Measurements from ENCODE around the gene COX11. TPM values are rescaled to one million over a fixed set of nuclear protein-coding genes. Genes with fewer than 3 reads are reported as not detected.

COX11 gene
- total RNA-seq, 6 experiments from 2014 or later, result 34.1 to 45.9 (median 43.2) TPM

DNA sequence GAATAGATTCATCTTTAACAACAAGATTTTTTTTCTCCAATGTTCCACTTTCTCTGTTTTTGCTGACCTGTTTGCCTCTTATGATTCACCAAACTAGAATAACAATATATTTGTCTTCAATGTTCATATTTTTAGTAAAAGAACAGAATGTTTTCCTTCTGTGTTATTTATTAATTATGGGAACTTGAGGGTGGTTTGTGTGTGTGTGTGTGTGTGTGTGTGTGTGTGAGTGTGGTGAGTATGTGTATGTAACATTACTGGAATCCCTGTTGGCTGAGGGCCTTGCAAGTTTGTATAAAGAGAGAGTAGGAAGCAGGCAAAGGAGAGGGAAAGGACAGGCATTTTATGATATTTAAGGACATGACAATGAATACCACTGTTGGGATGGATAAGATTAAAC, 13.9 kb upstream of the COX11 start:
- 0 out of 2 replicates have a peak, but pooled peaks cover 14% of the 10 kb centered on the region for H3K36me3 Mint-ChIP-seq (ENCODE audit: low read depth)
- DNase-seq, result peak; percentile 19

DNA sequence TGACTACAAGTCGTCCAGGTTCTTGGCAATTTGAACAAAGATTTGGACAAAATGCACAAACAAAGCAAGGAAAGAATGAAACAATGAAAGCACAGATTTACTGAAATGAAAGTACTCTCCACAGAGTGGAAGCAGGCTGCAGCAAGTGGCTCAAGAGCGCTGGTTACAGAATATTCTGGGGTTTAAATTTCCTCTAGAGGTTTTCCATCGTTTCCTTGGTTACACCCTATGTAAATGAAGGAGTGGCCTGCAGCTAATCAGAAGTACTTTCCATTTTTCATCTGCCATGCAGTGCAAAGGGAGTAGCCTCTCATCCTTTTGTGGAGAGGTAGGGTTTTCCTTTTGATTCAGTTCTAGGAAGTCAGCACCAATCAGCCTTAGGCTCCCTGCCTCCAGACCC, 11.9 kb upstream of the COX11 start:
- H3K27ac Mint-ChIP-seq, result no peak overlapping the region

More for the DNA sequence above, 13.9 kb upstream of the COX11 start:
- Mint-ChIP-seq H3K27me3 (ENCODE audit: insufficient read depth) (peaks cover 3% of the 10 kb centered on the region; the same call in 1 of the 2 replicates), H3K27ac (no peak overlapping the region), H3K9me3 (peaks cover 8% of the 10 kb centered on the region; the same call in 1 of the 2 replicates), H3K4me1 (ENCODE audit: low read depth) (peaks cover 17% of the 10 kb centered on the region), H3K4me3 (no peak overlapping the region)
- TF ChIP-seq, protein P1, sequence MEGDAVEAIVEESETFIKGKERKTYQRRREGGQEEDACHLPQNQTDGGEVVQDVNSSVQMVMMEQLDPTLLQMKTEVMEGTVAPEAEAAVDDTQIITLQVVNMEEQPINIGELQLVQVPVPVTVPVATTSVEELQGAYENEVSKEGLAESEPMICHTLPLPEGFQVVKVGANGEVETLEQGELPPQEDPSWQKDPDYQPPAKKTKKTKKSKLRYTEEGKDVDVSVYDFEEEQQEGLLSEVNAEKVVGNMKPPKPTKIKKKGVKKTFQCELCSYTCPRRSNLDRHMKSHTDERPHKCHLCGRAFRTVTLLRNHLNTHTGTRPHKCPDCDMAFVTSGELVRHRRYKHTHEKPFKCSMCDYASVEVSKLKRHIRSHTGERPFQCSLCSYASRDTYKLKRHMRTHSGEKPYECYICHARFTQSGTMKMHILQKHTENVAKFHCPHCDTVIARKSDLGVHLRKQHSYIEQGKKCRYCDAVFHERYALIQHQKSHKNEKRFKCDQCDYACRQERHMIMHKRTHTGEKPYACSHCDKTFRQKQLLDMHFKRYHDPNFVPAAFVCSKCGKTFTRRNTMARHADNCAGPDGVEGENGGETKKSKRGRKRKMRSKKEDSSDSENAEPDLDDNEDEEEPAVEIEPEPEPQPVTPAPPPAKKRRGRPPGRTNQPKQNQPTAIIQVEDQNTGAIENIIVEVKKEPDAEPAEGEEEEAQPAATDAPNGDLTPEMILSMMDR (IDR thresholded peaks at IDR 0.05), result no peak

DNA sequence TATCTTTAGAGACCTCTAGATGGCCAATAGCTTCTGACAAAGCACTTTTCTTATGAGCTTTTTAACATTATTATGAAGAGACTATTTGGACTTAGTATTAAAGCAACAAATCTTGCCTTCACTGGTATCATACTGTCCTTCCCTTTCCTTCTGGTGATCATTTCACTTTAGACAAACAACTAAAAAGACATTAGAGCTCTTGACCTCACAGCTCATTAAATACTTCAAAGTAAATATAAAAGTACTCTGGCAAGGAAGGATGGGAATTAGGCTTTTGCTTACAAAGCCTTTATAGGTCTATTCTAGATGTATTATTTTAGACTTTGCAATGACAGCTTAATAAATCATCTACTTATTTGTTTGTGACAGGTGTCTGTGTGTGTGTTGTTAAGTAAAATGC, 11.2 kb upstream of the COX11 start:
- Mint-ChIP-seq H3K4me1 (ENCODE audit: low read depth) (peaks cover 8% of the 10 kb centered on the region), H3K9me3 (peaks cover 8% of the 10 kb centered on the region; the same call in 1 of the 2 replicates), H3K27ac (no peak overlapping the region), H3K4me3 (no peak overlapping the region), H3K36me3 (ENCODE audit: low read depth) (0 out of 2 replicates have a peak, but pooled peaks cover 14% of the 10 kb centered on the region), H3K27me3 (ENCODE audit: insufficient read depth) (peaks cover 1% of the 10 kb centered on the region; the same call in 1 of the 2 replicates)
- no peak for DNase-seq
- TF ChIP-seq, protein P1 (IDR thresholded peaks at IDR 0.05), result no peak

More for the DNA sequence above, 11.9 kb upstream of the COX11 start:
- Mint-ChIP-seq H3K36me3 (ENCODE audit: low read depth) (0 out of 2 replicates have a peak, but pooled peaks cover 14% of the 10 kb centered on the region), H3K9me3 (peaks cover 8% of the 10 kb centered on the region; the same call in 1 of the 2 replicates), H3K4me1 (ENCODE audit: low read depth) (peaks cover 15% of the 10 kb centered on the region), H3K27me3 (ENCODE audit: insufficient read depth) (peaks cover 3% of the 10 kb centered on the region; the same call in 1 of the 2 replicates), H3K4me3 (no peak overlapping the region)
- no peak for DNase-seq
- TF ChIP-seq, protein P1 (IDR thresholded peaks at IDR 0.05), result no peak

DNA sequence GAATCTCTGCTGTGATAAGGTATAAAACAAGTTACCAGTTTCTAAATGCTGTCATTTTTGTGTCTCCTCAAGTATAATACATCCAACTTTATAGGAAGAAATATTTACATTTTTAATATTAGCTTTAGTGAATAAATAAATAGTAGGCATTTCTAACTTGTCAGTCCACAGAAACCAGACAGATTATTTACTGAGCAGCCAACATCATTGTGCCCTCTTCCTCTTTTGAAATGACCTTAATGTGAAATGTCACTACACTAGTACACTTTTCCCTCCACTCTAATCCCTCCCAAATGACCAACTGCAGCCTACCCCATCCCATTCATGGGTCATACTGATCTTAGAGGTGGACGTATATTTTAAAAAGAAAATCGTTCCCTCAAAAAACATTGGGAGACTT, 9.3 kb upstream of the COX11 start:
- Mint-ChIP-seq H3K4me1 (ENCODE audit: low read depth) (peaks cover 7% of the 10 kb centered on the region), H3K4me3 (no peak overlapping the region), H3K27me3 (ENCODE audit: insufficient read depth) (no peaks in the 10 kb centered on the region), H3K9me3 (peaks cover 8% of the 10 kb centered on the region; the same call in 1 of the 2 replicates), H3K36me3 (ENCODE audit: low read depth) (0 out of 2 replicates have a peak, but pooled peaks cover 14% of the 10 kb centered on the region), H3K27ac (no peak overlapping the region)
- TF ChIP-seq, protein P1 (IDR thresholded peaks at IDR 0.05), result no peak
- DNase-seq, result no peak

DNA sequence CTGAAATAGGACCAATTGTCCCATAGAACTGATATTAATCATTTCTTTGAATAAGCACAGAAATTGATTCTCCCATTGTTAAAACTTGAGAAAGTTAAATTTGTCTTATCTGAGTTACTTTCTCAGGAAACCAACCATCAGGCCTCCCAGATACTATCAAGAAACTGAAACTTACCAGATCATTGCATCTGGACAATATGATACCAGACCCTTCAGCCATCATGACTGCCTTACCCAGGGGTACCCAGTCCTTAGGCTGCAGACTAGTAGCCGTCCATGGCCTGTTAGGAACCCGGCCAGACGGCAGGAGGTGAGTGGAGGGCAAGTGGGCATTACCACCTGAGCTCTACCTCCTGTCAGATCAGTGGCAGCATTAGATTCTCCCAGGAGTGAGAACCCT, 7.9 kb upstream of the COX11 start:
- Mint-ChIP-seq H3K9me3 (peaks cover 8% of the 10 kb centered on the region; the same call in 1 of the 2 replicates), H3K27ac (no peak overlapping the region), H3K36me3 (ENCODE audit: low read depth) (0 out of 2 replicates have a peak, but pooled peaks cover 13% of the 10 kb centered on the region), H3K4me3 (no peak overlapping the region), H3K4me1 (ENCODE audit: low read depth) (no peaks in the 10 kb centered on the region), H3K27me3 (ENCODE audit: insufficient read depth) (no peaks in the 10 kb centered on the region)
- DNase-seq, result no peak
- TF ChIP-seq, protein P1 (IDR thresholded peaks at IDR 0.05), result no peak

Data from HFFc6 (cell line).